CD14-positive monocyte (primary cell): ENCODE measurements around the gene LYPD4. TPM values are rescaled to one million over a fixed set of nuclear protein-coding genes. Genes with fewer than 3 reads are reported as not detected.

Experiments
- DNase-seq, 3 donors: peaks; one replicate each; pipeline ENCODE4 v3.0.0-alpha.2; 2011 to 2022
- H2AFZ ChIP-seq: 2 replicates; pipeline ENCODE4 v1.6.0; 2012; ENCODE audit warnings: mild to moderate bottlenecking, low read depth, low read length, inconsistent platforms; ENCODE audit not compliant: insufficient read depth, poor library complexity, severe bottlenecking
- H3K27ac ChIP-seq, 2 donors: 1 replicate in 1 of 2; 2 replicates in 1 of 2; pipeline ENCODE4 v1.5.1; 2012 to 2013; ENCODE audit warnings: low read length in 2 of 2, control low read depth in 1 of 2, inconsistent platforms in 1 of 2, low read depth in 1 of 2, mild to moderate bottlenecking in 1 of 2
- H3K27me3 ChIP-seq, 2 donors: one replicate each; pipeline versions ENCODE4 v1.6.0 to v1.6.1; 2011 to 2013; ENCODE audit warnings: low read length in 2 of 2; ENCODE audit not compliant: control insufficient read depth in 2 of 2, insufficient read depth in 2 of 2
- H3K36me3 ChIP-seq, 2 donors: replicated peaks in 1 of 2; 1 replicate in 1 of 2; 2 replicates in 1 of 2; pipeline versions ENCODE4 v1.5.1 to v1.6.1; 2012 to 2013; ENCODE audit warnings: low read length in 2 of 2, control low read depth in 1 of 2, inconsistent platforms in 1 of 2, mild to moderate bottlenecking in 1 of 2; ENCODE audit not compliant: insufficient read depth in 2 of 2, control insufficient read depth in 1 of 2
- H3K4me1 ChIP-seq, 2 donors: 1 replicate in 1 of 2; 2 replicates in 1 of 2; pipeline versions ENCODE4 v1.5.1 to v1.6.1; 2012 to 2013; ENCODE audit warnings: low read length in 2 of 2, control low read depth in 1 of 2, inconsistent platforms in 1 of 2, mild to moderate bottlenecking in 1 of 2, moderate library complexity in 1 of 2; ENCODE audit not compliant: insufficient read depth in 2 of 2, control insufficient read depth in 1 of 2
- H3K4me2 ChIP-seq: replicated peaks from 2 replicates; pipeline ENCODE3; 2012; ENCODE audit warnings: low read length, moderate library complexity, mild to moderate bottlenecking; ENCODE audit not compliant: poor library complexity, severe bottlenecking; ENCODE audit errors: extremely low read depth
- H3K4me3 ChIP-seq, 3 experiments: fragments of 200-600 bp in 1 of 3; sonication (generic) in 1 of 3; replicated peaks in 1 of 3; 1 replicate in 2 of 3; 2 replicates in 1 of 3; pipeline ENCODE4 v1.5.1; 2011 to 2013; ENCODE audit warnings: low read length in 3 of 3, mild to moderate bottlenecking in 3 of 3, control low read depth in 2 of 3, low read depth in 2 of 3, inconsistent platforms in 1 of 3, moderate library complexity in 1 of 3
- H3K79me2 ChIP-seq: 2 replicates; pipeline ENCODE4 v1.6.0; 2012; ENCODE audit warnings: mild to moderate bottlenecking, control low read depth, inconsistent platforms, low read length, moderate library complexity; ENCODE audit not compliant: insufficient read depth
- H3K9ac ChIP-seq: 2 replicates; pipeline ENCODE4 v1.6.0; 2017; ENCODE audit warnings: low read length, mild to moderate bottlenecking; ENCODE audit not compliant: insufficient read depth, poor library complexity, severe bottlenecking
- H3K9me3 ChIP-seq, 2 donors: replicated peaks in 1 of 2; 1 replicate in 1 of 2; 2 replicates in 1 of 2; pipeline versions ENCODE4 v1.5.1 to v1.6.1; 2012 to 2013; ENCODE audit warnings: low read length in 2 of 2, control low read depth in 1 of 2; ENCODE audit not compliant: control insufficient read depth in 1 of 2, insufficient read depth in 1 of 2
- H4K20me1 ChIP-seq: 2 replicates; pipeline ENCODE4 v1.6.0; 2012; ENCODE audit warnings: mild to moderate bottlenecking, low read length, control low read depth, moderate library complexity; ENCODE audit not compliant: insufficient read depth
- H3K27ac Mint-ChIP-seq, 7 donors: one replicate each; pipeline ENCODE4 v1.8.0; 2020; ENCODE audit warnings: mild to moderate bottlenecking in 7 of 7, mixed read lengths in 7 of 7, moderate library complexity in 6 of 7, inconsistent platforms in 2 of 7
- H3K27me3 Mint-ChIP-seq, 3 donors: one replicate each; pipeline ENCODE4 v1.8.0; 2021 to 2022; ENCODE audit warnings: low read depth in 3 of 3, mild to moderate bottlenecking in 3 of 3, mixed read lengths in 3 of 3, moderate library complexity in 3 of 3, inconsistent platforms in 1 of 3
- H3K36me3 Mint-ChIP-seq, 2 donors: one replicate each; pipeline ENCODE4 v1.8.0; 2020; ENCODE audit warnings: mixed read lengths in 2 of 2, inconsistent platforms in 1 of 2, mild to moderate bottlenecking in 1 of 2
- H3K4me1 Mint-ChIP-seq: one replicate; pipeline ENCODE4 v1.8.0; 2020; ENCODE audit warnings: mild to moderate bottlenecking, mixed read lengths
- H3K4me3 Mint-ChIP-seq, 2 donors: one replicate each; pipeline ENCODE4 v1.8.0; 2020; ENCODE audit warnings: mild to moderate bottlenecking in 2 of 2, mixed read lengths in 2 of 2, moderate library complexity in 1 of 2
- H3K9me3 Mint-ChIP-seq, 7 donors: one replicate each; pipeline ENCODE4 v1.8.0; 2020 to 2022; ENCODE audit warnings: mixed read lengths in 7 of 7, mild to moderate bottlenecking in 6 of 7, moderate library complexity in 6 of 7, inconsistent platforms in 2 of 7
- WGBS: methylation state at CpG from one replicate; pipeline ENCODE4 v1.1.5; 2013; ENCODE audit warnings: missing lambda C conversion rate; ENCODE audit not compliant: insufficient coverage; 5-methylcytosine and 5-hydroxymethylcytosine counted together
- intact Hi-C, 2 donors: fragments of 100-400 bp; cut with micrococcal nuclease; formaldehyde crosslinking; loops; one replicate each; pipeline versions ENCODE4 v1.15.0 to v1.15.1; 2023
- polyA plus RNA-seq, 3 donors: library from polyadenylated mRNA; depleted of rRNA in 1 of 3; unstranded in 2 of 3; stranded (reverse) in 1 of 3; fragments of 300-500 nt in 2 of 3; fragments of >200 nt in 1 of 3; fragmentation: Illumina TruSeq in 2 of 3; gene quantifications; 1 replicate in 2 of 3; 2 replicates in 1 of 3; pipeline ENCODE4 v1.2.3, GENCODE V29; 2012 to 2021
- TF ChIP-seq, protein P1 (sequence below): fragments of 200-600 bp; IDR thresholded peaks from one replicate; pipeline ENCODE4 v1.8.0; 2022; ENCODE audit warnings: antibody characterized with exemption, mild to moderate bottlenecking

Gene LYPD4
- polyA plus RNA-seq, 3 donors = not detected

- Mint-ChIP-seq H3K4me3 (no peak overlapping the region), H3K27ac (peak overlapping the region in 5 of 7 donors; percentile 15 to 76 (median 54)), H3K36me3 (peaks cover 39 to 67% of the 10 kb centered on the region in 2 donors), H3K4me1 (peaks cover 67% of the 10 kb centered on the region), H3K9me3 (peaks cover 0 to 2% (median 0%) of the 10 kb centered on the region in 7 donors), H3K27me3 (peaks cover 0 to 4% (median 0%) of the 10 kb centered on the region in 3 donors)
- Histone ChIP-seq H3K9me3 (no peaks in the 10 kb centered on the region), H2AFZ (no peak overlapping the region), H3K4me1 (peaks cover 53 to 57% of the 10 kb centered on the region in 2 donors), H3K4me2 (no peak overlapping the region), H3K4me3 (no peak overlapping the region), H3K36me3 (peaks cover 40 to 64% of the 10 kb centered on the region in 2 donors), H3K27me3 (no peaks in the 10 kb centered on the region), H4K20me1 (peaks cover 73% of the 10 kb centered on the region), H3K27ac (peak overlapping the region; percentile 9 to 47), H3K9ac (no peak overlapping the region), H3K79me2 (peaks cover 43% of the 10 kb centered on the region)
- intact Hi-C loops = no loop called here
- WGBS = 93% methylated on average over 10 of the region's 13 CpGs
- TF ChIP-seq, protein P1, sequence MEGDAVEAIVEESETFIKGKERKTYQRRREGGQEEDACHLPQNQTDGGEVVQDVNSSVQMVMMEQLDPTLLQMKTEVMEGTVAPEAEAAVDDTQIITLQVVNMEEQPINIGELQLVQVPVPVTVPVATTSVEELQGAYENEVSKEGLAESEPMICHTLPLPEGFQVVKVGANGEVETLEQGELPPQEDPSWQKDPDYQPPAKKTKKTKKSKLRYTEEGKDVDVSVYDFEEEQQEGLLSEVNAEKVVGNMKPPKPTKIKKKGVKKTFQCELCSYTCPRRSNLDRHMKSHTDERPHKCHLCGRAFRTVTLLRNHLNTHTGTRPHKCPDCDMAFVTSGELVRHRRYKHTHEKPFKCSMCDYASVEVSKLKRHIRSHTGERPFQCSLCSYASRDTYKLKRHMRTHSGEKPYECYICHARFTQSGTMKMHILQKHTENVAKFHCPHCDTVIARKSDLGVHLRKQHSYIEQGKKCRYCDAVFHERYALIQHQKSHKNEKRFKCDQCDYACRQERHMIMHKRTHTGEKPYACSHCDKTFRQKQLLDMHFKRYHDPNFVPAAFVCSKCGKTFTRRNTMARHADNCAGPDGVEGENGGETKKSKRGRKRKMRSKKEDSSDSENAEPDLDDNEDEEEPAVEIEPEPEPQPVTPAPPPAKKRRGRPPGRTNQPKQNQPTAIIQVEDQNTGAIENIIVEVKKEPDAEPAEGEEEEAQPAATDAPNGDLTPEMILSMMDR = no peak
- no peak for DNase-seq
Measured at GRCh38 chr19:41869374-41869955, 25.0 kb upstream of the LYPD4 start.

- intact Hi-C loops = no loop called here
- no peak overlapping the region for H3K4me3 ChIP-seq
- no peak overlapping the region for H3K4me2 ChIP-seq
- TF ChIP-seq, protein P1 = no peak
- H3K9ac ChIP-seq = no peak overlapping the region
- peaks cover 45 to 69% of the 10 kb centered on the region in 2 donors for H3K36me3 ChIP-seq
- H3K27ac Mint-ChIP-seq = peak overlapping the region in 2 of 7 donors; percentile 37 to 50
- H3K27me3 Mint-ChIP-seq = peaks cover 0 to 4% (median 0%) of the 10 kb centered on the region in 3 donors
- H4K20me1 ChIP-seq = peaks cover 78% of the 10 kb centered on the region
- H3K79me2 ChIP-seq = peaks cover 48% of the 10 kb centered on the region
- peaks cover 48 to 52% of the 10 kb centered on the region in 2 donors for H3K4me1 ChIP-seq
- H3K4me3 Mint-ChIP-seq = no peak overlapping the region
- peak overlapping the region; percentile 5 to 47 for H3K27ac ChIP-seq
- no peak overlapping the region for H2AFZ ChIP-seq
- H3K9me3 Mint-ChIP-seq = peaks cover 0 to 2% (median 0%) of the 10 kb centered on the region in 7 donors
- peaks cover 65% of the 10 kb centered on the region for H3K4me1 Mint-ChIP-seq
- DNase-seq = no peak
- H3K9me3 ChIP-seq = no peaks in the 10 kb centered on the region
- no peaks in the 10 kb centered on the region for H3K27me3 ChIP-seq
- peaks cover 45 to 72% of the 10 kb centered on the region in 2 donors for H3K36me3 Mint-ChIP-seq
- 95% methylated on average over 11 of the region's 12 CpGs for WGBS
Measured at GRCh38 chr19:41868989-41869300, 24.5 kb upstream of the LYPD4 start.
